ENCODE results near the gene GNA12. TPM values are rescaled to one million over a fixed set of nuclear protein-coding genes. Genes with fewer than 3 reads are reported as not detected.
A peak's percentile ranks its signal among the peaks of the same experiment; 100 is the strongest.

The GNA12 gene
- total and polyA plus RNA-seq, 8 donors: 2.0 to 54.6 (median 22.0) TPM

DNA sequence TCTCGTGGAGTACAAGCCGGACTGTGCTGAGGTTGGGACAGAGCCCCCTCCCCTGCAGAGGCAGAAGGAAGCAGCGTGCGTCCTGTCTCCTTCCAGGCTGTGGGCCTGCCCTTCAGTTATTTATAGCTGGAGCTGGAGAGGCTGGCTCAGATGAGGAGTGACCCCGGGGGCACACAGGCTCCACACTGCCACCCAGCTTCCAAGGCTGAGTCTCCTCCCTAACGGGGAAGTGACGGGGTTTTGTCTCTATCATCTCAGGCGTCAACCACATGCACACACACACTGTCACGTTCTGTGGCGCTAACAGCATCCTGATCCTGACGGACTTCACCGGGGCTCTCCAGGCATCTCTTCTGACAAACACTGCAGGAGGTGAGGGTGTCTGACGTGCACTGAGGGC lies 130.7 kb downstream of the GNA12 start:
- H3K27ac ChIP-seq: no peak overlapping the region
- DNase-seq: peak in 1 of 2 donors; percentile 61
- H3K27me3 ChIP-seq: no peaks in the 10 kb centered on the region
- peaks cover 0 to 3% (median 0%) of the 10 kb centered on the region in 4 donors for H3K36me3 ChIP-seq
- intact Hi-C loops (cut with DNase I; ENCODE audit: low total_unique reads): no loop called here
- no peak overlapping the region for H3K4me3 ChIP-seq
- H3K9me3 ChIP-seq: no peaks in the 10 kb centered on the region
- H3K4me1 ChIP-seq: peaks cover 29 to 52% (median 36%) of the 10 kb centered on the region in 4 donors
- 61 to 86% (median 71%) methylated on average over 12 to 13 of the region's 13 CpGs for WGBS, 5 donors
- TF ChIP-seq, protein P1, sequence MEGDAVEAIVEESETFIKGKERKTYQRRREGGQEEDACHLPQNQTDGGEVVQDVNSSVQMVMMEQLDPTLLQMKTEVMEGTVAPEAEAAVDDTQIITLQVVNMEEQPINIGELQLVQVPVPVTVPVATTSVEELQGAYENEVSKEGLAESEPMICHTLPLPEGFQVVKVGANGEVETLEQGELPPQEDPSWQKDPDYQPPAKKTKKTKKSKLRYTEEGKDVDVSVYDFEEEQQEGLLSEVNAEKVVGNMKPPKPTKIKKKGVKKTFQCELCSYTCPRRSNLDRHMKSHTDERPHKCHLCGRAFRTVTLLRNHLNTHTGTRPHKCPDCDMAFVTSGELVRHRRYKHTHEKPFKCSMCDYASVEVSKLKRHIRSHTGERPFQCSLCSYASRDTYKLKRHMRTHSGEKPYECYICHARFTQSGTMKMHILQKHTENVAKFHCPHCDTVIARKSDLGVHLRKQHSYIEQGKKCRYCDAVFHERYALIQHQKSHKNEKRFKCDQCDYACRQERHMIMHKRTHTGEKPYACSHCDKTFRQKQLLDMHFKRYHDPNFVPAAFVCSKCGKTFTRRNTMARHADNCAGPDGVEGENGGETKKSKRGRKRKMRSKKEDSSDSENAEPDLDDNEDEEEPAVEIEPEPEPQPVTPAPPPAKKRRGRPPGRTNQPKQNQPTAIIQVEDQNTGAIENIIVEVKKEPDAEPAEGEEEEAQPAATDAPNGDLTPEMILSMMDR (IDR thresholded peaks at IDR 0.05): no peak
- TF ChIP-seq EP300 (IDR thresholded peaks at IDR 0.05): no peak

DNA sequence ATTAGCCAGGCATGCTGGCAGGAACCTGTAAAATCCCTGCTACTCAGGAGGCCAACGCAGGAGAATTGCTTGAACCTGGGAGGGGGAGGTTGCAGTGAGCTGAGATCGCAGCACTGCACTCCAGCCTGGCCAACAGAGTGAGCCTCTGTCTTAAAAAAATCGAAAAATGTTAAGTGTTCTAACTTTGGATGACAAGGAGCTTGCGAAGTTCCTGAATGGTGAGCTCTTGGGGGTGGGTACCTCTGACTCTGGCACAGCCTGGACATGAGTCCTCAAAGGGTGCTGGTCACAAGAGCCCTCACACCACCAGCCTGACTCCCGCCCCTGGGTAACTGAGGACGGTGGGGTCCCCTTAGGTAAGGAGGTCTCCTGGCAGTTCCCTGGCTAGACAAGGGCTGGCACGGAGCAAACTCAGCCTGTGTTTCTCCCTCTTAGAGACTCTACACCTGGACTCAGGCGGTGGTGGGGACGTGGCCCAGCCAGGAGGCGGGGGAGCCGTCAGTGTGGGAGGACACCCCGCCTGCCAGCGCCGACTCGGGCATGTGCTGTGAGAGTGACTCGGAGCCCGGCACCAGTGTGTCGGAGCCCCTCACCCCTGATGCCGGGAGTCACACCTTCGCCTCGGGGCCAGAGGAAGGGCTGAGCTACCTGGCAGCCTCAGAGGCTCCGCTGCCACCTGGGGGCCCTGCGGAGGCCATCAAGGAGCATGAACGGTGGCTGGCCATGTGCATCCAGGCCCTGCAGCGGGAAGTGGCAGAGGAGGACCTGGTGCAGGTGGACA lies 132.0 kb downstream of the GNA12 start:
- H3K27ac ChIP-seq: no peak overlapping the region
- TF ChIP-seq, protein P1 (IDR thresholded peaks at IDR 0.05): no peak
- no peak for TF ChIP-seq POLR2A (IDR thresholded peaks at IDR 0.05)
- TF ChIP-seq POLR2AphosphoS5 (IDR thresholded peaks at IDR 0.05): no peak
- no peak for TF ChIP-seq EP300 (IDR thresholded peaks at IDR 0.05)
- H3K36me3 ChIP-seq: no peaks in the 10 kb centered on the region
- H3K9me3 ChIP-seq: no peaks in the 10 kb centered on the region
- peaks cover 17 to 39% (median 25%) of the 10 kb centered on the region in 4 donors for H3K4me1 ChIP-seq
- H3K4me3 ChIP-seq: no peak overlapping the region
- intact Hi-C loops (cut with DNase I; ENCODE audit: low total_unique reads): no loop called here
- WGBS, 5 donors: 91 to 95% (median 92%) methylated on average over 9 to 25 of the region's 25 CpGs
- no peaks in the 10 kb centered on the region for H3K27me3 ChIP-seq
- no peak for DNase-seq

DNA sequence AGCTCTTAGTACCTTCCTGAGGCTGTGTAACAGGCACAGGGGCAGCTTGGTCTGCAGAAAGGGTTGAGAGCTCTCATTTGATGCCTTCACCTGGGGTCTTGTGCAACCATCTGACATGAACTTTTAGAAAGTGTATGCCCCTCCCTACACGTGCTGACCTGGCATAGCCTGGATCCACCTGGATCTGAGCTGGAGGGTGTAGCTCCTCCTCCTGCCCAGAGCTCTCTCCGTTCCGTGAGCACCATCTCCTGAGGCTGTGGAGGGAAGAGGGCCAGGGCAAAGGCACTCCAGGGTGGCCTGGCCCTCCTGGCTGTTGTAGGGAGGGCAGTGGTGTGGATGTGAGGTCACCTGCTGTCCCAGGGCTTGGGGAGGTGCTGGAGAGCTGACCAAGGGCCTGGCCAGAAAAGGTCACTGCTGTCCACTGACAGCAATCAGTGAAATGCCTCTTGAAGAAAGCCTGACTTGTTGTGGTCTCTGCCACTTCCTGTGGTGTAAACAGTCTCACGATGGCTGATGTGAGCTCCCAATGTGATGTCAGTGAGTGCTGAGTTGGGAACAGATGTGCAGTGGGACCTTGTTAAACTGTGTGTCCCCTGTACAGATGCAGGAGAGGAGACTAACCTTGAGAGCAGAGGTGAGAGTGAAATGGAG lies 133.1 kb downstream of the GNA12 start:
- Histone ChIP-seq H3K36me3 (no peaks in the 10 kb centered on the region), H3K4me3 (no peak overlapping the region), H3K27ac (no peak overlapping the region), H3K27me3 (no peaks in the 10 kb centered on the region), H3K9me3 (no peaks in the 10 kb centered on the region), H3K4me1 (peaks cover 12 to 28% (median 17%) of the 10 kb centered on the region in 4 donors)
- intact Hi-C loops (cut with DNase I; ENCODE audit: low total_unique reads): no loop called here
- no peak for TF ChIP-seq POLR2AphosphoS5 (IDR thresholded peaks at IDR 0.05)
- TF ChIP-seq, protein P1 (IDR thresholded peaks at IDR 0.05): no peak
- 37 to 69% (median 46%) methylated on average over 4 of the region's 4 CpGs for WGBS, 5 donors
- no peak for DNase-seq

DNA sequence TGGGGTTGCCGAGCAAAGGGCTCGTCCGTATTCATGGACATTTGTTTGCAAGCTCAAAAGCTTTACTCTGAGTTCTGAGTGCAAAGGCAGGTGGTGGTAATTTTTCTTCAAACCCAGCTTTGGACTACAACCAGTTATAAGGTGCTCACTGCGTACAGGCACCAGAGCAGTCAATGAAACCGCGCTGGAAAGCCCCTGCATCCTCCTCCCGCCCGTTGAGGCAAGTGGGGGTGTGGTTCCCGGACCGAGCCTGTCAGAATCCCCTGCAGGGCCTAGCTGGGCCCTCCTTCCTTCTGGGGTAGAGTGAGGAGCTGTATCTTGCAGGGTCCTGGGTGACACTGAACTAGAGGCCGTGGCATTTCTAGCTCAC lies 133.8 kb downstream of the GNA12 start:
- Histone ChIP-seq H3K27ac (no peak overlapping the region), H3K4me1 (peaks cover 7 to 23% (median 14%) of the 10 kb centered on the region in 4 donors), H3K9me3 (no peaks in the 10 kb centered on the region), H3K36me3 (no peaks in the 10 kb centered on the region), H3K4me3 (peak overlapping the region in 3 of 4 donors; percentile 21 to 40 (median 24)), H3K27me3 (no peaks in the 10 kb centered on the region)
- intact Hi-C loops (cut with DNase I; ENCODE audit: low total_unique reads): no loop called here
- DNase-seq: no peak
- WGBS, 5 donors: 68 to 82% (median 71%) methylated on average over 11 of the region's 11 CpGs
- TF ChIP-seq POLR2A (IDR thresholded peaks at IDR 0.05) (no peak), EP300 (IDR thresholded peaks at IDR 0.05) (no peak)
- TF ChIP-seq, protein P1 (IDR thresholded peaks at IDR 0.05): no peak

Measured in stomach (tissue), 9 donors.